NCI-H128 (cell line): ENCODE measurements around the gene EML5.

Source experiments
- DNase-seq: peaks from one replicate; lab custom pipeline; 2025; ENCODE audit not compliant: unreplicated experiment; lab: John Stamatoyannopoulos, UW

The EML5 gene

DNA sequence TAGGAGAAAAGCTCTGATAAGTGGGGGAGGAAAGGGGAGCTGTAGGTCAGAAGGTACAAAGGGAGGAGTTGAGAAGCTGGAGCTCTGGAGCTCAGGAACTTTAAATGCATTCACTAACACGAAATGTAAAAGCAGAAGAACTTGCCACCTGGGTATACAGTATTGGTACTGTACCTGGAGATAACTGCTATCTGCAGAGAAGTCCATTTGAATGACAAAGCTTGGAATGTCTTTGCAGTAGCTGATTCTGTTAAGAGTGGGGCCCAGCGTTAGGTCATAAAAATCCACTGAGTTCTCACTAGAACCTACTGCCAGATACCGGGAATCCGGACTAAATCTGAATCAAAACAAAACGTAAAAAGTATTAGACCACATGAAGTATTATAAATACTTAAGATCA is 174.3 kb downstream of the EML5 start:
- no peak for DNase-seq

DNA sequence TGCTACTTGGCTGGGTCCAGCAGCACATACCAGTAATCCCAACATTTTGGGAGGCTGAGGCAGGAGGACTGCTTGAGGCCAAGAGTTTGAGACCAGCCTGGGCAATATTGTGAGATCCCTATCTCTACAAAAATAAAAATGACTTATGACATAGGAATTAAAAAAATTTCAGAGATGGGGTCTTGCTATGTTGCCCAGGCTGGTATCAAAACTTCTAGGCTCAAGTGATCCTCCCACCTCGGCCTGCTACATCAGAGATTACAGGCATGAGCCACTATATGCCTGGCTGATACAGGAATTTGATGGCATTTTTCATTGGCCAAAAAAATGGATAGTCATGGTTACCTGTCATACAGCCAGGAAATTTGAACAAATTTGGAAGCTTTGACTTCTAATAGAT is 175.3 kb downstream of the EML5 start:
- no peak for DNase-seq

DNA sequence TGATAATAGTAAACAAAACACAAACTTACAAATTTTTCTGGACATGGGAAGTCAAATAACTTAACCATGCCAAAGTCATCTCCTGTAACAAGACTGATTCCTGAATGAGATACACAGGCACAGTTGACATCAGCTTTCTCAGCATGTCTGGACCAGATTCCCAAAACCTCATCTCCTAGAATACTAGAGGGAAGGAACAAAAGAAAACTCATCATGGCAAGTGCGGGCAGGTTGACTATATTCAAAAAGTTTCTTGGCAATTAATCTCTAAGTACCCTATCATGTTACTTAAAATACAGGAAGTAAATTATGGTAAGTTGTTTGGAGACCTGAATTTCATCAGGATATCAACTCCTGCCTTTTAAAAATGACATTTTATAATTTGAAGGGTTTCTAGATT is 176.1 kb downstream of the EML5 start:
- DNase-seq: no peak

DNA sequence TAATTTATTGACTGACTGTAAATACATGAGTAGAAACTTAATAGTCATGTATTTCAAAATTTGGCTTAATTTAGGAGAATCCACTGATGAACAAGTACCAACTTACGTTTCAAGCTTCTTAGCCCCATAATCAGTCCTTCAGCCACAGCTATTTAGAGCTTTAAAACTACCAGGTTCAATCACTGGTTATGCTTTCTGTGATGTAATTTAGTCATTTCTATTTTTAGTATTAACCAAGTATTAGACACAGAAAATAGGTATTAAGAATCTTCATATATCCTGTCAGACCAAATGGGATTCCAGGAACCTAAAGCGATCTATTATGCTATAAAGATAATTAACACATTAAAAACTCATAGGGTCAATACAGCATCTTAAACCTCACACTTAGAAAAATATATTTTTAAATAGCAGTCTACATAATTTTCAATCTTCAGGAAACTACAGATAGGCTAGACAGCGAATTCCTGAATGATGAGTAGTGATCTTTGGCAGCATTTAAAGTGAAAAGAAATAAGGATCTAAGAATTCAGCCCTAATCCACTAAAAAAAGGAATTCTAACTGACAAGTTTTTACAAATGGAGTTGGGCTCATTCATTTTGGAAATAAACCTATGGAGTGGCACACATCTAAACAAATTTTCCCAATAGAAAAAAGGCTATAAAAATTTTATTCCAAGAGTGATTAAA is 178.4 kb downstream of the EML5 start:
- DNase-seq: no peak

DNA sequence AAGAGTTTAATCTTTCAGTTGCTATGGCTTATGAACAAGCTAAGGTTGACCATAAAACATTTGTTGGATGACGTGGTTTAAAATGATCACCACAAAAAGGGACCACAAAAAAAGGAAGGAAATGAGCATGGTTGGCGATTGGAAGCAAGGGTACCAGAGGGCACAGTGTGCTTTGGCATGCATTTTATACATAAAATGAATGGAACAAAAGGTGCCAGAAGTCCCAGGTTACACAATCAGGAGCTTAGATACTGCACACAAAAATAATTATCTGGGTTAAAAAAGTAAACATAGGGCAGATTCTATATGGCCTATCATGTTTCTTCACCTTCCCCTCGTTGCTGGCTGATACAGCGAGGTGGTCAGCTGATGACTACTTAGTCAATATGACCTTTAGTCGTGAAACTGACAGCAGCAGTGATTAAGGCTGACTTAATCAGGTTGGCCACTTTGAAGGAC is 179.2 kb downstream of the EML5 start:
- no peak for DNase-seq

DNA sequence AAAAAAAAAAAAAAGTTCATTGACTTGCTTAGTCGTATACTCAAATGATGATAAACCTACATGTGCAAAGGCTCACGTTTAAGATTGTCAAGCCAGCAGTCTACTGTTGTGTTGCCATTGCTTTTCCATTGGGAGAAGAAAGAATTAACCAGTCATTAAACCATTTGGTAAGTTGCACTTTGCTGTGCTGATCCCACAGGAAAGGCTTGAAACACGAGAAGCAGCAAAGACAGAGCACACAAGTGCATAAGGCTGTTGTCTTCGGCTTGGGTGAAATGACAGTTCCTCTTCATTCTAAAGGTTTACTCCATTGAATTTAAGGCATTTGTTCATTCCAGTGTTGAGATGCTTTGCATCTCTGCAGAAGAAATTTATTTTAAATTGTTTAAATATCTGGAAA is 179.8 kb downstream of the EML5 start:
- DNase-seq: no peak

DNA sequence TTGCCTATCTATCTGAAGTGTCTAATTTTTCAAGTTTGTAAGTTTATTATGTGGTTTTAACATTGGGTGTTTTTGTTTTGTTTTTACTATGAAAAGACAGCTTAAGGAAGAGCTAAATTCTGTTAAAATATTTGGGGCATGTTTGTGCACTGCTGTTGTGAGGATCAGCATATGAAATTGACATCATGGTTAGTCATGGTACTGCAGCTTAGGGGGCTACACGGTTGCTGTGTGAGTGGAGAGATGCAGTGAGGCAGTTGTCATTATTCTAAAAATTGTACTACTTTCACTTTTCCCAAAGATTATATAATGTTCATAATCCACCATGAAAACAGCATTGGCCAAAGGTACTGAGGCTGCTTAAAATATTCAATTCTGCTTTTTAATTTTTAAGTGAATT is 180.9 kb downstream of the EML5 start:
- DNase-seq: no peak

DNA sequence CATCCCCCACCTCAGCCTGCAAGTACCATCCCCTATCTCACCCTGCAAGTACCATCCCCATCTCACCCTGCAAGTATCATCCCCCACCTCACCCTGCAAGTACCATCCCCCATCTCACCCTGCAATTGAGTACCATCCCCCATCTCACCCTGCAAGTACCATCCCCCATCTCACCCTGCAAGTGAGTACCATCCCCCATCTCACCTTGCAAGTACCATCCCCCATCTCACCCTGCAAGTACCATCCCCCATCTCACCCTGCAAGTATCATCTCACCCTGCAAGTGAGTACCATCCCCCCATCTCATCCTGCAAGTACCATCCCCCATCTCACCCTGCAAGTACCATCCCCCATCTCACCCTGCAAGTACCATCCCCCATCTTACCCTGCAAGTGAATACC is 184.9 kb downstream of the EML5 start:
- DNase-seq: no peak

DNA sequence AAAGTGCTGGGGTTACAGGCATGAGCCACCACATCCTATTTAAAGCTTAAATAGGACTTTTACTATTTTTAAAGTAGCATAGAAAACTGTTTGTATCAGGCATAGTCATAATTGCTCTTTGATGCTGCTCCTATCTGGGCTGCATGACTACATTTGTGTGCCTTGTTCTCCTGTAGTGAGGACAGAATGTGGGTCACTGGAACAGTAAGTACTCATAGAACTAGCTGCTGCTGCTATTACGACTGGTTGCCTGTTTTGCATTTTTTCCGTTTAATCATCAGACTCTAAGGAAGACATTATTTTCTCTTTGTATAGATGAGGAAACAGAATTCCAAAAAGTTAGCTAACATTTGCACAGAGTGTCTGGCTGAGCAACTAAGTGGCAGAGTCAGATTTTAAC is 187.2 kb downstream of the EML5 start:
- no peak for DNase-seq

DNA sequence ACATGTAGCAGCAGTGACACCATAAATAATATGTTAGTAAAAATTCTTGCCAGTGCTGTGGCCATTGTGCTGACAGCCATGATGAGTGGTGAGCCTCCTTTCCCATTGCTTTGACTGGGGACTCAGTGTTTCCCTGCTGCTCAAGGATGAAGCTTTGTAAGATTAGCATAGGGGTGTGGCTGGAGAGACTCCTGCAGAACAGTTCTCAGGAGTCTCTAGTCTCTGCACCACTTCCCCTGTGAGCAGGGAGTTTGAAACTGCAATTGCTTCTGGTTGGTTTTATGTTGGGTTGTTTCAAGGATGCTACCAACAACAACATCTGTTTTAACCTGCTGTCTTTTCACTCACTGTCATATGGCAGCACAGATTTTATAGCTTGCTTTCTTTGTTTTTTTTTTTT is 188.5 kb downstream of the EML5 start:
- no peak for DNase-seq

DNA sequence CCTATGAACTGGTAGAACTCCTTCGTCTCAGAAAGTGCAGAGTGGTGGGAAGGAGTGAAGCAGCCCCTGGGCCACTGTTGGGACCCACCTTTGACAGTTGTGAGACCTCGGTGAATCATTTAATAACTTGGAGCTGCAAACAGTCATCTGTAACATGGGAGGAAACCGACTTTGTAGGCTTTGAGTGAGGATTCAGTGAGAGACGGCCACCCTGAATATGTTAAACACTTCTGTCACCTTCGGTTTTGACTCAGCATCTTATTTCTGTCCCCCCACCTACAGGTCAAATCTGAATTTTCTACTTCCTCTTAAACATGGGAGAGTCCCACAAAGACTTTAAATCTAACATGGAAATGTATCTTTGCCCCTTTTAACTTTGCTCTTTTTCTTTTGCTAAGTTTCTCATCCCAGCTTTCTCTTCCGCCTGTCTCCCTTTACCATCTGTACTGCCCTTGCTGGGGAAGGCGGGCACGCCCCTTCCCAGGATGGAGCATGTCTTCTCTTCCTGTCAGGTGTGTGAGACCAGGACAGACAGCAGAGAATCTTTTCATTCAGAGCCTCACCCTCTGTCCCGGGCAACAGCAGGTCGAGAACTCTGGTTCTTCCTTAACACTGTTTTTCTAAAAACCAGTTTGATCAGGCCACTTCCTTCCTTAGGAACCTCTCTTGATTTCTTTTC is 192.9 kb downstream of the EML5 start:
- no peak for DNase-seq

DNA sequence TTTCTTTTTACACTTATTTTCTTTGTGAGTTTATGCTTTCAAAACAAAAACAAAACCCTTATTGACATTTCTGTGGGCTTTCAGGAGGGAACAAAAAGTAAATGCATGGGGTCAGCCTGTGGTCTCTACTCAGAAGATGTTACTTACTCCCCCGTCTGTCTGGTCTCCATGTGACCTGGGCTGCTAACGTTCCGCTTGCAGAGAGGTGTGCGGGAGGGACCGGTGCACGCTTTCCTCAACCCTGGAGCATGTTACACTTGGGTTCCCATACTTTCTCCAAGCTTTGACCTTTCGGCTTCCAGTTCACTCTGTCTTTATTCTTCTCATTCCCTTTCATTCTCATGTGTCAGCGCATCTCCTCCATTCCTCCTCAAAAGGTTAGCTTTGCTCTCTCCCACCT is 193.4 kb downstream of the EML5 start:
- no peak for DNase-seq

DNA sequence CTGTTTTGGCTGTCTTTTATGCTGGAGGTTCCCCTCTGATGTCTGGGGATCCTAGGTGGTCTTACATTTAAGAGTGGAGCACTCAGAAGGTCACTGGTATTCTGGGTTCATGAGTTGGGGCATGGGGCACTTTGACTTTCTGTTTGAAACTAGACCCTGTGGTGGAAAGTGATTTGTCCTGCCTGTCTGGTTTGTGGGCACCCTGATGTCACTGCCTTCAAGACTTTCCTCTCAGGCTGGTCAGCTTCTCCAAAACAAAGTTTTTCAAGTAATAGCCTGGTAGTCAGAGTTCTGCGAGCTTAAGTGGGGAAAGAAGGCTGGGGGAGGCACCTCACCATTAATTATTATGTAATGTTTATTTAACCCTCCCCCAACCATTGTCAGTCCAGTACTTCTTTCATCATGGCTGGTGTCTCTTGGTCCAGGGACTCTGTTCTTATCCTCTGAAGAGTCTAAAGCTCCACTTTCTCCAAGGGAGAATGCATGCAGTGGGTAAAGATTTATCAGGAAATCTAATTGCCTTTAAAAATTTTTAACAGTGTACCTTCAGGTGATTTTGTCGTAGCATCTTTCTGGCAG is 194.6 kb downstream of the EML5 start:
- DNase-seq: no peak

DNA sequence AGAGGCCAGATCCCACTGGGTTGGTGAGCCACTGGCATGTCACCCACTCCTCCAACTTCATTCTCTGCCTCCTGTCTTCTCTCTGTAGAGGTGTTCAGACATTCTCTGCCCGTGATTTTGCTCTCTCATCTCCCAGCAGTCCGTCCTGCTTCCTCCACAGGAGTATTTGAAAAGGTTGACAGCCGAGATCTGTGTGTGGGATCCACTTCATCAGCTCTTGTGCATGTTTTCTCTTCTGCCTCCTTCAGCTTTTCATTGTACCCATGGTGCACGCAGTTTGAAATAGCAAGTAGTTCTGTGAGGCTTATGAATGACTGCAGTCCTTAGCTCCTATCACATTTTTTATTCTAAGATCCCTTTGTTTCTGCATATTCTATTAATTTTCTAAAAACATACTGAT is 195.2 kb downstream of the EML5 start:
- no peak for DNase-seq

DNA sequence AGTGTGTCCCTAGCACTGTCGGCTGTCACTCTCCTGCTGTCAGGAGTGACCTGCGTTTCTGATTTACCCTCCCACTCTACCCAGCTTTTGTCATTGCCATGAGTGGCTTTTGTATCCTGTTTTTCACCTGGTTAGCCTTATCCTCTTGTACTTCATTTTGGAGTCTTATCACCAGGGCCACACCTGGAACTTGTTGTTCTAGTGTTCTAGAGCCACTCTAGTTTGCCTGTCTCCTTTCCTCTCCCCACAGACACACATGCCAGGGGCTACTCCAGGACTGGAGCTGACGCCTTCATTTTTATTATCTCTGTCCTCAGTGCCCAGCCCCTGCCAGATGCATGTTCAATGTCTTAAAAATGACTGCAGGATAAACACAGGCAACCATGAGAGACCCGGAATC is 195.7 kb downstream of the EML5 start:
- DNase-seq: no peak

DNA sequence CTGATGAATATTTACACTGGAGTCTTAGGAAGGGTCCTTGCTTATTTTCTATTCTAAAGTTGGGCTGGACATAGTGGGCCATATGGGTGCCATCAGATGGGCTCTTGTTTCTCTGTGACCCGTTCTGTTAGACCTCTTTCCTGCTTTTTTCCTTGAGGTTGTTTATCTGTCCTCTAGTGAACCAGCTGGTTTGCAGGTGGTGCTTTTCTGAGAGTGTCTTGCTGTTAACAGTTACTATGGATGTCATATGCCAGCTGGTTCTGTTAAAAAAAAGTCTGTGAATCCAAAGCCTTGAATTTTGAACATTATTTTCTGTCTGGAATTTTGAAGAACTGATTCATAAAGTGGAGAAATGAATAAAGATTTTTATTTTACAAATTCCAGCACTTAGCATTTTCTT is 200.7 kb downstream of the EML5 start:
- no peak for DNase-seq

DNA sequence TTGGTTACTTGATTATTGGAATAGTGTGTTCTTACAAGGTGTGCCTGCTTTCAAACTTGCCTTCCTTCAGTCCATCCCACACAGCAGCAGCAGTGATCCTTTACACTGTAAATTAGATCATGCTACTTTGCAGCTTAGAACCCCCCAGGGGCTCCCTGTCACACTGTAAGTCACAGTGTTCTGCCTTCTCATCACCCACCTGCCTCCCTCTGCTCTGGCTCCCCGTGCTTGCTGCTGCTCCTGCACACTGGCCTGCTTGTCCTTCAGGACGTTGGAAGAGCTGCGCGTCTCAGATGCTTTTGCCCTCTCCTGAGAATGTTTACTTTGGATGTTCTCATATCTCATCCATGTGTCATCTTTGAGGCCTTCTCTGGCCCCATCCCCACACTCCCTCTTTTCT is 202.6 kb downstream of the EML5 start:
- no peak for DNase-seq

DNA sequence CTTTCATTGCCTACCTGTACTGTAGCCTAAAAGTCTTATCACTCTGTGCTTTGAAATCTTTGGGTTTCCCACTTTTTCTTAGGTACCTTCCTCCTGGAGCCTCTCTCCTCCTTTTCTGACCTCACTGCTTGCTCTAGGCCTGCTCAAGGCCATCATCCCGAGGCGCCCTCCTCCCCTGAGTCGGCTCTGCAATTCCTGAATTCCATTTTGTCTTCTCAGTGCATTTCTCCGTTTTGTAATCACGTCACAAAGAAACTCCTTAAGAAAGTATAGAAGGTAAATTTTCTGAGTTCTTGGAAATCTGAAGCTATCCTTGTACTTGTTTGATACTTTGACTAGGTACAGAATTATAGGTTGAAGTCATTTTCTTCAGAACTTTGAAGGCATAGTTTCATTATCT is 204.7 kb downstream of the EML5 start:
- DNase-seq: no peak

DNA sequence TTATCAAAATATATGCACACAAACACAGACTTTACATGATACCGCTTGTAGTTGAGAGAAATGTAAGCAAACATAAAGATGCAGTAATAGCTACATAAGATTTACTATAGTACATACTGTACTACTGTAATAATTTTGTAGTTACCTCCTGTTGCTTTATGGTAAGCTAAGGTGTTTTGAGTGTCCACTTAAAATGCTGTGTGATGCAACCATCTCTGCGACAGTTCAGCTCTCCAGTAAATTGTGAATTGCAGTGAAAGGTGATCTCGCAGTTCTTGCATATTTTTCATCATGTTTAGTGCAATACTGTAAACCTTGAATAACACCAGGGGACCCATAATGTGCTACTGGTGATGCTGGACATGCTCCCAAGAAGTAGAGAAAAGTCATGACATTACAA is 208.3 kb downstream of the EML5 start:
- no peak for DNase-seq

DNA sequence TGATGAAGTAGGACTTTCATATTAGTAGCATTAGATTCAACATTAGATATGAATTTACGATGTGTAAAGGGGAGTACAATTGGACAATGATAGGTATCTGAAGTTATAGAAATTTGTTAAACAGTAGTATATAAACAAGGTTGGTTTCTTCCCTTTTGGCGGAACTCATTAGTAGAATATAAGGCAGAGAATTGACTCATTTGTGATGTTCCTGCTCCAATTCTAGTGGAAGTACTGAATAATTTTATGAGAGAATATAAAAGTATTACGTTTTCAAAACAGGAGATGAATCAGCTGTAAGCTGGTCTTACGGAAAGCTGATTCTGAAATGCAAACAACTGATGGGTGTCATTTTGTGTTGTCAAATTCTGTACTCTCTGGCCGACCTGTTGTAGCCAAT is 216.5 kb downstream of the EML5 start:
- no peak for DNase-seq

DNA sequence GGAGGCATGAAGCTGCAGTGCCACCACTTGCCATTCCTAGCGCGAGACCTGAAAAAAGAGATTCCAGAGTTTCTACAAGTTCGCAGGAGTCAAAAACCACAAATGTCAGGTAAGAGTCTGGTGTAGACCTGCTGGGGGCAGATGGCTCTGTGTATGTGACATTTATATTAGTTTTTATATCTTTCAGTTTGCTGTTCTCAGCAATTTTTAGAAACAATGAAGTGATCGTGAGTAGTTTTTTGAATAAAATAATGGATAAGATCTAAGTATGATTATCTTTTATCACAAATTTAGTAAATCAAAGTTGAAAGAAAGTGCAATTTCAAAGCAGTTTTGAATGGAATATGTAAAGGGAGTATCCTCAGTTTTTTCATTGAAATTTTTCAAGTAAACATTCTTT is 220.6 kb downstream of the EML5 start:
- DNase-seq: no peak

DNA sequence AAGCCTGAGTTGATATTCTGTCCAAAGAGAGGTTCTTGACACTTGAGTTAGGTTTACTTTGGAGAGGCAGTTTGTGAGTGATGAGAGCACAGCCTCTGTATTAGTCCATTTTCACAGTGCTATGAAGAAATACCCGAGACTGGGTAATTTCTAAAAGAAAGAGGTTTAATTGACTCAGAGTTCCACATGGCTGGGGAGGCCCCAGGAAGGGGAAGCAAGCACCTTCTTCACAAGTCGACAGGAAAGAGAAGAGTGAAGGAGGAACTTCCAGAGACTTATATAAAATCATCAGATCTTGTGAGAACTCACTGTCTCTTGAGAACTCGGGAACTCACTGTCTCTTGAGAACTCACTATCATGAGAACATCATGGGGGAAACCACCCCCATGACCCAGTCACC is 224.6 kb downstream of the EML5 start:
- DNase-seq: no peak

DNA sequence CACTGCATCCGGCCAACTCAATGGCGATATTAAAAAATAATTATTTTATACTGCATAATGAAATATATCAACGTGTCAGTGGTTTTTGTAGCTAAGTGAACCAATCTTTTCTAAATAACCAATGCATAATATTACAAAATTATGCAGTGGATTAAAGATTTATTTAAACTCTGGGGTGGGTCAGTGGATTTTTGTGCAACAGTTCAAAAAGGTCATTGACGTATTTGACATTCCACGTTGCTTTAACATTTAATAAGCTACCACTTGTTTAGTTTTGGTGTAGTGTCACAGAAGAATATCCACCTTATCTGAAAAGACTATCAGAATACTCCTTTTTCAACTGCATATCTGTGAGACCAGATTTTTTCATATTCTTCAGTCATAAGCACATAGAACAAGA is 227.3 kb downstream of the EML5 start:
- DNase-seq: no peak
